Measurements from ENCODE around the gene PTEN. TPM values are rescaled to one million over a fixed set of nuclear protein-coding genes. Genes with fewer than 3 reads are reported as not detected.

Gene PTEN
- total and polyA plus RNA-seq, 9 of the 15 experiments (the other 6 are each of a cell fraction or from before 2014, with no cell fraction given) = 8.4 to 56.9 (median 22.2) TPM

DNA sequence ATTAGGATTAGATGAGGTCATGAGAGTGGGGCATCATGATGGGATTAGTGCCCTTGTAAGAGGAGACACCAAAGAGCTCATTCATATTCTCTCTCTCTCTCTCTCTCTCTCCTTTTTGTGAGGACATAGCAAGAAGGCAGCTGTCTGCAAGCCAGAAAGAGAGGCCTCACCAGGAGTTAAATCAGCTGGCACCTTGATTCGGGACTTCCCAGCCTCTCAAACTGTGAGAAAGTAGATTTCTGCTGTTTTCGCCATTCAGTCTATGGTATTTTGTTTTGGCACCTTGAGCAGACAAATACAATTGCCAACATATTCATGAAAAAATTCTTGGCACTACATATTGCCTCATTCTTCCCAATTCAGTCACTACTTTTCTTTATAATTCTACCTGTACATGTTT is 24.8 kb upstream of the PTEN start:
- intact Hi-C loops (cut with micrococcal nuclease) (no loop called here), in situ Hi-C loops (cut with MboI) (no loop called here)
- Histone ChIP-seq H3K36me3 (ENCODE audit: control insufficient read depth, insufficient read depth, low read length) (no peaks in the 10 kb centered on the region), H2AFZ (ENCODE audit: low read depth, low read length) (no peak overlapping the region), H3K4me1 (replicated peaks in 1 of 2; ENCODE audit: control insufficient read depth in 2 of 2, insufficient read depth in 2 of 2, low read length in 2 of 2) (no peaks in the 10 kb centered on the region), H3K27ac (ENCODE audit: extremely low read depth, low read depth, low read length) (no peak overlapping the region), H3K4me2 (ENCODE audit: insufficient read depth, low read length) (no peak overlapping the region), H3K4me3 (no peak overlapping the region), H3K27me3 (ENCODE audit: control insufficient read depth in 2 of 2, insufficient read depth in 2 of 2, low read length in 2 of 2) (no peaks in the 10 kb centered on the region), H3K9me1 (ENCODE audit: control insufficient read depth, insufficient read depth, low read length) (no peaks in the 10 kb centered on the region), H3K9me3 (replicated peaks; ENCODE audit: control insufficient read depth, insufficient read depth, low read depth, low read length) (no peaks in the 10 kb centered on the region), H3K9ac (ENCODE audit: insufficient read depth in 1 of 2, low read depth in 2 of 2, low read length in 2 of 2) (no peak overlapping the region), H4K20me1 (replicated peaks; ENCODE audit: control insufficient read depth, insufficient read depth, low read length) (no peaks in the 10 kb centered on the region), H3K79me2 (ENCODE audit: control insufficient read depth, insufficient read depth, low read length) (no peaks in the 10 kb centered on the region)
- ChIA-PET CTCF (ENCODE audit: low intra/inter-chr PET ratio) (no interaction called here), POLR2A (no interaction called here)
- BruUV-seq (replicated peaks) = no TSS peak
- 4% methylated on average over 2 of the region's 2 CpGs for WGBS (ENCODE audit: insufficient coverage, low coverage, missing lambda C conversion rate)
- ATAC-seq = no peak
- no peak for FAIRE-seq
- no peak for DNase-seq (ENCODE audit: extremely low read depth in 1 of 4, low spot score in 3 of 4)
- TF ChIP-seq CBFB (CRISPR knock-in tag; IDR thresholded peaks at IDR 0.05) (no peak), NR1H2 (CRISPR knock-in tag; IDR thresholded peaks at IDR 0.05) (no peak), ZNF224 (CRISPR knock-in tag; IDR thresholded peaks at IDR 0.05) (no peak), DACH1 (IDR thresholded peaks at IDR 0.05; ENCODE audit: partially characterized antibody) (no peak), ZNF316 (IDR thresholded peaks at IDR 0.05) (no peak), MTA1 (IDR thresholded peaks at IDR 0.05; ENCODE audit: borderline replicate concordance) (no peak), DPF2 (IDR thresholded peaks at IDR 0.05) (no peak), ZFP91 (CRISPR knock-in tag; IDR thresholded peaks at IDR 0.05) (no peak), ZNF431 (CRISPR knock-in tag; IDR thresholded peaks at IDR 0.05) (no peak), MXD1 (CRISPR knock-in tag; IDR thresholded peaks at IDR 0.05; ENCODE audit: borderline replicate concordance, poor library complexity, severe bottlenecking) (no peak), HOMEZ (CRISPR knock-in tag; IDR thresholded peaks at IDR 0.05) (no peak), TCF7L2 (IDR thresholded peaks at IDR 0.05; ENCODE audit: low read depth, low read length) (no peak), THRAP3 (IDR thresholded peaks at IDR 0.05; ENCODE audit: borderline replicate concordance) (no peak), CEBPG (CRISPR knock-in tag; IDR thresholded peaks at IDR 0.05) (no peak), CEBPG (tag; conservative IDR thresholded peaks at IDR 0.05 in 1 of 2, IDR thresholded peaks at IDR 0.05 in 1 of 2) (no peak), HDAC8 (tag; IDR thresholded peaks at IDR 0.05) (no peak), CHD4 (IDR thresholded peaks at IDR 0.05; ENCODE audit: insufficient read depth, insufficient replicate concordance, low read depth, low read length, poor library complexity, severe bottlenecking) (no peak), ZNF655 (CRISPR knock-in tag; IDR thresholded peaks at IDR 0.05) (no peak)
- TF ChIP-seq, protein P1, sequence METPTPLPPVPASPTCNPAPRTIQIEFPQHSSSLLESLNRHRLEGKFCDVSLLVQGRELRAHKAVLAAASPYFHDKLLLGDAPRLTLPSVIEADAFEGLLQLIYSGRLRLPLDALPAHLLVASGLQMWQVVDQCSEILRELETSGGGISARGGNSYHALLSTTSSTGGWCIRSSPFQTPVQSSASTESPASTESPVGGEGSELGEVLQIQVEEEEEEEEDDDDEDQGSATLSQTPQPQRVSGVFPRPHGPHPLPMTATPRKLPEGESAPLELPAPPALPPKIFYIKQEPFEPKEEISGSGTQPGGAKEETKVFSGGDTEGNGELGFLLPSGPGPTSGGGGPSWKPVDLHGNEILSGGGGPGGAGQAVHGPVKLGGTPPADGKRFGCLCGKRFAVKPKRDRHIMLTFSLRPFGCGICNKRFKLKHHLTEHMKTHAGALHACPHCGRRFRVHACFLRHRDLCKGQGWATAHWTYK (CRISPR knock-in tag; IDR thresholded peaks at IDR 0.05) = no peak

Measured in K562 (cell line).